GM12878 (cell line): ENCODE data around the gene TMOD3. TPM values are rescaled to one million over a fixed set of nuclear protein-coding genes. Genes with fewer than 3 reads are reported as not detected.
A peak's percentile ranks its signal among the peaks of the same experiment; 100 is the strongest.

ENCODE experiments used
- ATAC-seq: fragments of 200-7000 bp; cut with Tn5 transposase; 3 replicates; pipeline ENCODE4 v1.9.1; 2020; ENCODE audit warnings: mild to moderate bottlenecking, moderate library complexity
- BruUV-seq: library from RNA; stranded (reverse); fragments of 400-500 nt; replicated peaks from 2 replicates; lab custom pipeline; 2021; lab: Mats Ljungman, UMichigan
- CTCF ChIA-PET: fragments of 300-600 bp; sonication (Branson Sonifier 250); formaldehyde crosslinking; extraction: SDS; loops from one replicate; lab custom pipeline; 2021; ENCODE audit warnings: inconsistent platforms; lab: Yijun Ruan, JAX
- POLR2A ChIA-PET: fragments of 350-600 bp; formaldehyde crosslinking; extraction: SDS; loops from one replicate; lab custom pipeline; 2021; ENCODE audit warnings: inconsistent platforms; lab: Charles Lee
- RAD21 ChIA-PET: fragments of 300-600 bp; sonication (Branson Sonifier 250); formaldehyde crosslinking; loops from one replicate; lab custom pipeline; 2023; ENCODE audit warnings: antibody characterized with exemption; ENCODE audit not compliant: unreplicated experiment; lab: Charles Lee
- SMC1A ChIA-PET: fragments of 300-600 bp; sonication (Branson Sonifier 250); formaldehyde crosslinking; loops from one replicate; lab custom pipeline; 2023; ENCODE audit not compliant: unreplicated experiment, uncharacterized antibody; lab: Charles Lee
- DNase-seq: peaks from one replicate; pipeline ENCODE4 v3.0.0-alpha.2; 2011; ENCODE audit warnings: low read depth, low spot score
- FAIRE-seq: peaks from 3 replicates; lab custom pipeline; 2011; peaks lifted over from hg19 to GRCh38; lab: Jason Lieb, UNC
- H2AFZ ChIP-seq: 2 replicates; pipeline ENCODE4 v1.6.0; 2011; ENCODE audit warnings: low read depth, low read length, control low read depth; ENCODE audit not compliant: control insufficient read depth
- H3K27ac ChIP-seq: 2 replicates; pipeline ENCODE4 v1.5.1; 2011; ENCODE audit warnings: control low read depth; ENCODE audit not compliant: control insufficient read depth, insufficient read depth
- H3K27me3 ChIP-seq, 2 experiments: replicated peaks in 1 of 2; 2 replicates each; pipeline versions ENCODE4 v1.6.0 to v1.6.1; 2011; ENCODE audit warnings: low read length in 1 of 2; ENCODE audit not compliant: control insufficient read depth in 2 of 2, insufficient read depth in 2 of 2
- H3K36me3 ChIP-seq, 2 experiments: 2 replicates each; pipeline ENCODE4 v1.5.1; 2011; ENCODE audit warnings: low read length in 1 of 2; ENCODE audit not compliant: control insufficient read depth in 2 of 2, insufficient read depth in 2 of 2
- H3K4me1 ChIP-seq: 2 replicates; pipeline ENCODE4 v1.6.1; 2011; ENCODE audit warnings: mild to moderate bottlenecking, low read length, moderate library complexity, mixed read lengths; ENCODE audit not compliant: control insufficient read depth, insufficient read depth
- H3K4me2 ChIP-seq: 2 replicates; pipeline ENCODE4 v1.6.0; 2011; ENCODE audit warnings: control low read depth; ENCODE audit not compliant: control insufficient read depth, insufficient read depth
- H3K4me3 ChIP-seq: fragments of 200-600 bp; sonication (generic); 2 replicates; pipeline ENCODE4 v1.5.1; 2016
- H3K79me2 ChIP-seq: 2 replicates; pipeline ENCODE4 v1.6.0; 2011; ENCODE audit warnings: low read length; ENCODE audit not compliant: control insufficient read depth, insufficient read depth
- H3K9ac ChIP-seq: 2 replicates; pipeline ENCODE4 v1.8.0; 2011; ENCODE audit warnings: low read length, control low read depth, mixed read lengths; ENCODE audit not compliant: control insufficient read depth, insufficient read depth
- H3K9me3 ChIP-seq: replicated peaks from 3 replicates; pipeline ENCODE4 v1.5.1; 2011; ENCODE audit warnings: mild to moderate bottlenecking, low read length; ENCODE audit not compliant: control insufficient read depth, insufficient read depth
- H4K20me1 ChIP-seq: 2 replicates; pipeline ENCODE4 v1.6.0; 2011; ENCODE audit not compliant: control insufficient read depth, insufficient read depth
- CREB1 ChIP-seq: IDR thresholded peaks from 2 replicates; pipeline ENCODE4 v1.6.1; 2012; ENCODE audit warnings: low read depth, mild to moderate bottlenecking, inconsistent platforms
- DPF2 ChIP-seq: fragments of 450-650 bp; IDR thresholded peaks from 2 replicates; pipeline ENCODE4 v1.6.1; 2017; ENCODE audit warnings: mild to moderate bottlenecking
- FOS ChIP-seq: IDR thresholded peaks from 3 replicates; pipeline ENCODE4 v1.6.1; 2011; ENCODE audit warnings: borderline replicate concordance; ENCODE audit not compliant: insufficient read length; ENCODE audit errors: extremely low read depth
- HCFC1 ChIP-seq: fragments of 150-350 bp; IDR thresholded peaks from 2 replicates; pipeline ENCODE4 v1.6.1; 2014; ENCODE audit warnings: low read length
- IRF4 ChIP-seq: IDR thresholded peaks from 2 replicates; pipeline ENCODE4 v1.6.1; 2011; ENCODE audit warnings: low read depth, low read length
- NBN ChIP-seq: fragments of 450-650 bp; IDR thresholded peaks from 2 replicates; pipeline ENCODE4 v1.6.1; 2016
- NFIC ChIP-seq: IDR thresholded peaks from 2 replicates; pipeline ENCODE4 v1.6.1; 2012; ENCODE audit warnings: low read depth, mild to moderate bottlenecking, inconsistent platforms, low read length, moderate library complexity
- RB1 ChIP-seq: fragments of 450-650 bp; formaldehyde crosslinking; IDR thresholded peaks from 2 replicates; pipeline ENCODE4 v1.6.1; 2017; ENCODE audit warnings: mild to moderate bottlenecking, borderline replicate concordance
- SRF ChIP-seq, 2 experiments: IDR thresholded peaks; 2 replicates each; pipeline ENCODE4 v1.6.1; 2011; ENCODE audit warnings: low read depth in 2 of 2, low read length in 2 of 2, mild to moderate bottlenecking in 1 of 2, moderate library complexity in 1 of 2
- WGBS: methylation state at CpG from one replicate; pipeline ENCODE4 v1.1.6; 2016; ENCODE audit warnings: low lambda C conversion rate; ENCODE audit not compliant: insufficient replicate concordance, insufficient coverage; ENCODE audit errors: missing lambda C conversion rate; 5-methylcytosine and 5-hydroxymethylcytosine counted together
- in situ Hi-C: fragments of 300-500 bp; cut with MboI; formaldehyde crosslinking; loops from 9 replicates; pipeline ENCODE4 v1.14.3; 2018; ENCODE audit warnings: mixed read lengths
- intact Hi-C: fragments of 100-400 bp; cut with micrococcal nuclease; formaldehyde crosslinking; loops from one replicate; pipeline ENCODE4 v1.14.2; 2022; ENCODE audit not compliant: unreplicated experiment
- polyA plus RNA-seq, 11 experiments: library from polyadenylated mRNA; depleted of rRNA in 4 of 11; unstranded in 6 of 11; stranded (reverse) in 5 of 11; fragments of >200 nt; fragmentation: Nextera tagmentation in 4 of 11; fragmentation: Illumina TruSeq in 1 of 11; extraction: Ambion mirVana in 4 of 11; extraction: Trizol in 1 of 11; gene quantifications; 1 replicate in 1 of 11; 2 replicates in 10 of 11; pipeline versions ENCODE4 v1.2.1 to v1.2.3, GENCODE V29; 2011 to 2016; ENCODE audit warnings: inconsistent platforms in 2 of 11, missing spikeins in 2 of 11, low read depth in 1 of 11
- total RNA-seq, 4 experiments: library from RNA; depleted of rRNA in 3 of 4; stranded (reverse); fragments of >200 nt in 3 of 4; fragmentation: Illumina TruSeq in 1 of 4; extraction: Trizol in 1 of 4; gene quantifications; 2 replicates each; pipeline versions ENCODE4 v1.2.1 to v1.2.3, GENCODE V29; 2013 to 2021
- TF ChIP-seq, protein P1 (sequence below): fragments of 450-650 bp; IDR thresholded peaks from 2 replicates; pipeline ENCODE4 v1.6.1; 2017; ENCODE audit warnings: mild to moderate bottlenecking, moderate library complexity
- TF ChIP-seq, protein P2 (sequence below): IDR thresholded peaks from 2 replicates; pipeline ENCODE4 v1.6.1; 2011; ENCODE audit warnings: low read depth, mild to moderate bottlenecking, low read length, moderate library complexity, borderline replicate concordance; ENCODE audit errors: extremely low read depth
- TF ChIP-seq, protein P3 (sequence below): fragments of 450-650 bp; IDR thresholded peaks from 2 replicates; pipeline ENCODE4 v1.6.1; 2017; ENCODE audit warnings: mild to moderate bottlenecking

The TMOD3 gene
- total and polyA plus RNA-seq, 10 of the 15 experiments (the other 5 are each of a cell fraction or from before 2014, with no cell fraction given) = 5.2 to 39.4 (median 22.5) TPM

DNA sequence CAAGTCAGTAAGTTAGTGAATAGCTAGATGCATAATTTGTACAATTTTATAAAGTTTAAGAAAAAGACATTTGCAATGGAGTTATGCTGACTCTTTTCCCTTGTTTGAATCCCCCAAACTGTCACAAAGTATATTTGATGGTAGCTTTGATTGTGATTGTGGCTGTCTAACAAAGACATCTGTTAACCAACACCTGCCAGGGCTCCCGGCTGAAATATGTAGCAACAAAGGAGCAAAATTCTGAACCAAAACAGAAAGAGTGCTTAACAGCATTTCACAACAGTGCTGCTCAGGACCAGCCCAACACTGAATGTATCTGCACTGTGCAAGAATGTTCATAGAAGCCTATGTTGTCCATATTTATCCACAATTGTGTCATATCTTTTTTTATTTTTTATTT, 102.7 kb downstream of the TMOD3 start (continued):
- TF ChIP-seq RB1 (no peak), SRF (IDR thresholded peaks at IDR 0.05; ENCODE audit: low read depth in 2 of 2, low read length in 2 of 2) (no peak)
- TF ChIP-seq, protein P1, sequence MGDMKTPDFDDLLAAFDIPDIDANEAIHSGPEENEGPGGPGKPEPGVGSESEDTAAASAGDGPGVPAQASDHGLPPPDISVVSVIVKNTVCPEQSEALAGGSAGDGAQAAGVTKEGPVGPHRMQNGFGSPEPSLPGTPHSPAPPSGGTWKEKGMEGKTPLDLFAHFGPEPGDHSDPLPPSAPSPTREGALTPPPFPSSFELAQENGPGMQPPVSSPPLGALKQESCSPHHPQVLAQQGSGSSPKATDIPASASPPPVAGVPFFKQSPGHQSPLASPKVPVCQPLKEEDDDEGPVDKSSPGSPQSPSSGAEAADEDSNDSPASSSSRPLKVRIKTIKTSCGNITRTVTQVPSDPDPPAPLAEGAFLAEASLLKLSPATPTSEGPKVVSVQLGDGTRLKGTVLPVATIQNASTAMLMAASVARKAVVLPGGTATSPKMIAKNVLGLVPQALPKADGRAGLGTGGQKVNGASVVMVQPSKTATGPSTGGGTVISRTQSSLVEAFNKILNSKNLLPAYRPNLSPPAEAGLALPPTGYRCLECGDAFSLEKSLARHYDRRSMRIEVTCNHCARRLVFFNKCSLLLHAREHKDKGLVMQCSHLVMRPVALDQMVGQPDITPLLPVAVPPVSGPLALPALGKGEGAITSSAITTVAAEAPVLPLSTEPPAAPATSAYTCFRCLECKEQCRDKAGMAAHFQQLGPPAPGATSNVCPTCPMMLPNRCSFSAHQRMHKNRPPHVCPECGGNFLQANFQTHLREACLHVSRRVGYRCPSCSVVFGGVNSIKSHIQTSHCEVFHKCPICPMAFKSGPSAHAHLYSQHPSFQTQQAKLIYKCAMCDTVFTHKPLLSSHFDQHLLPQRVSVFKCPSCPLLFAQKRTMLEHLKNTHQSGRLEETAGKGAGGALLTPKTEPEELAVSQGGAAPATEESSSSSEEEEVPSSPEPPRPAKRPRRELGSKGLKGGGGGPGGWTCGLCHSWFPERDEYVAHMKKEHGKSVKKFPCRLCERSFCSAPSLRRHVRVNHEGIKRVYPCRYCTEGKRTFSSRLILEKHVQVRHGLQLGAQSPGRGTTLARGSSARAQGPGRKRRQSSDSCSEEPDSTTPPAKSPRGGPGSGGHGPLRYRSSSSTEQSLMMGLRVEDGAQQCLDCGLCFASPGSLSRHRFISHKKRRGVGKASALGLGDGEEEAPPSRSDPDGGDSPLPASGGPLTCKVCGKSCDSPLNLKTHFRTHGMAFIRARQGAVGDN = no peak

DNA sequence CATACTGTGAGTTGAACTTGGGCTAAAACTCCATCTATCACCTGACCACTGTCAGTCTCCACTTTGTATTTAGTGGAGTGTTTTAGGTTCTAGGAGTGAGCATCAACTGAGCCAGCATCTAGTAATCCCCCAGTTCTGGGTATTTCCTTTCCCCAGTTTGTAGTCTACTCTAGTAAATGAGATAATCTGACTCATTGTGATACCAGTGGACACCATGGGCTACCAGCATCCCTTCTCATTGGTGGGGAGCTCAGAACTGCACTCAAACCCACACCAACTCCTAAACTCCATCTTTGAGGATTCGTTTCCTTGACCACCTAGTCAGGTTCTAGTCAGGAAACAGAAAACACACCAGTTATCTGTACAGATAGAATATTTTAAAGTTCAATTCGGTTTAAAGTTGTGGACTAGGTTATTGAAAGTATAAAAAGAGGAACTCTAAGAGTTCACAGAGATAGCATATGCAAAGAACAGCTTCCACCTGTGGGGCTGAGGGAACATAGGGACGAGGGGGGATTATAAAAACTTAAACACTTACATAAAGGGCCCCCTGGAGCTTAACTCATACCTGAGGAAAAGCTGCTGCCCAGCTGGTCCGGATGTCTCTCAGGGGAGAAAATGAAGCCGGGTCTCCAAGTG, 106.1 kb downstream of the TMOD3 start:
- H3K4me2 ChIP-seq = peak overlapping the region; percentile 84
- DNase-seq (peak; percentile 60), ATAC-seq (peak; percentile 98), FAIRE-seq (peak; percentile 92)
- H3K36me3 ChIP-seq = peaks cover 7 to 12% of the 10 kb centered on the region in 2 experiments; a peak in 3 of 4 replicates
- peak overlapping the region; percentile 62; the same call in 1 of the 2 replicates for H2AFZ ChIP-seq
- in situ Hi-C loops (no loop called here), intact Hi-C loops (no loop called here)
- no TSS peak for BruUV-seq
- H3K27ac ChIP-seq = peak overlapping the region; percentile 80
- no peaks in the 10 kb centered on the region for H3K9me3 ChIP-seq
- ChIA-PET RAD21 (interaction anchor here (0.7 to 1.4 kb wide), 7 partner anchors 11 to 273 kb away, joined by 3 to 4 read pairs (median 3); partner anchors contain the start of gene LYSMD2), POLR2A (interaction anchor here (0.5 kb wide), 1 partner anchor 25 kb away, joined by 3 read pairs; no protein-coding TSS in a partner anchor), SMC1A (interaction anchor here (0.6 to 2.0 kb wide), 11 partner anchors 10 to 250 kb away, joined by 3 to 7 read pairs (median 3); partner anchors contain the start of gene LEO1), CTCF (interaction anchor here (0.8 to 2.2 kb wide), 11 partner anchors 11 to 205 kb away, joined by 3 to 5 read pairs (median 3); no protein-coding TSS in a partner anchor)
- H3K4me3 ChIP-seq = no peak overlapping the region
- no peaks in the 10 kb centered on the region for H4K20me1 ChIP-seq
- no peaks in the 10 kb centered on the region for H3K79me2 ChIP-seq
- WGBS = 16% methylated on average over 5 of the region's 5 CpGs
- H3K4me1 ChIP-seq = peaks cover 20% of the 10 kb centered on the region
- H3K9ac ChIP-seq = peak overlapping the region; percentile 51
- H3K27me3 ChIP-seq = no peaks in the 10 kb centered on the region
- TF ChIP-seq CREB1 (no peak), IRF4 (peak; percentile 84), DPF2 (peak; percentile 72; the same call in 1 of the 2 replicates), NFIC (peak; percentile 56; the same call in 1 of the 2 replicates), NBN (0 out of 2 replicates have a peak, but pooled peaks have one; percentile 18), HCFC1 (no peak), FOS (no peak)
- TF ChIP-seq, protein P2, sequence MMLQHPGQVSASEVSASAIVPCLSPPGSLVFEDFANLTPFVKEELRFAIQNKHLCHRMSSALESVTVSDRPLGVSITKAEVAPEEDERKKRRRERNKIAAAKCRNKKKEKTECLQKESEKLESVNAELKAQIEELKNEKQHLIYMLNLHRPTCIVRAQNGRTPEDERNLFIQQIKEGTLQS = no peak
- TF ChIP-seq, protein P3, sequence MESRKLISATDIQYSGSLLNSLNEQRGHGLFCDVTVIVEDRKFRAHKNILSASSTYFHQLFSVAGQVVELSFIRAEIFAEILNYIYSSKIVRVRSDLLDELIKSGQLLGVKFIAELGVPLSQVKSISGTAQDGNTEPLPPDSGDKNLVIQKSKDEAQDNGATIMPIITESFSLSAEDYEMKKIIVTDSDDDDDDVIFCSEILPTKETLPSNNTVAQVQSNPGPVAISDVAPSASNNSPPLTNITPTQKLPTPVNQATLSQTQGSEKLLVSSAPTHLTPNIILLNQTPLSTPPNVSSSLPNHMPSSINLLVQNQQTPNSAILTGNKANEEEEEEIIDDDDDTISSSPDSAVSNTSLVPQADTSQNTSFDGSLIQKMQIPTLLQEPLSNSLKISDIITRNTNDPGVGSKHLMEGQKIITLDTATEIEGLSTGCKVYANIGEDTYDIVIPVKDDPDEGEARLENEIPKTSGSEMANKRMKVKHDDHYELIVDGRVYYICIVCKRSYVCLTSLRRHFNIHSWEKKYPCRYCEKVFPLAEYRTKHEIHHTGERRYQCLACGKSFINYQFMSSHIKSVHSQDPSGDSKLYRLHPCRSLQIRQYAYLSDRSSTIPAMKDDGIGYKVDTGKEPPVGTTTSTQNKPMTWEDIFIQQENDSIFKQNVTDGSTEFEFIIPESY = no peak
